ENCODE results near the gene NBPF12. TPM values are rescaled to one million over a fixed set of nuclear protein-coding genes. Genes with fewer than 3 reads are reported as not detected.
"Not testable (repeated sequence)": the region's sequence is repeated elsewhere in the genome, so short reads cannot be mapped to it uniquely, and the experiment has no call there.

Gene NBPF12, protein sequence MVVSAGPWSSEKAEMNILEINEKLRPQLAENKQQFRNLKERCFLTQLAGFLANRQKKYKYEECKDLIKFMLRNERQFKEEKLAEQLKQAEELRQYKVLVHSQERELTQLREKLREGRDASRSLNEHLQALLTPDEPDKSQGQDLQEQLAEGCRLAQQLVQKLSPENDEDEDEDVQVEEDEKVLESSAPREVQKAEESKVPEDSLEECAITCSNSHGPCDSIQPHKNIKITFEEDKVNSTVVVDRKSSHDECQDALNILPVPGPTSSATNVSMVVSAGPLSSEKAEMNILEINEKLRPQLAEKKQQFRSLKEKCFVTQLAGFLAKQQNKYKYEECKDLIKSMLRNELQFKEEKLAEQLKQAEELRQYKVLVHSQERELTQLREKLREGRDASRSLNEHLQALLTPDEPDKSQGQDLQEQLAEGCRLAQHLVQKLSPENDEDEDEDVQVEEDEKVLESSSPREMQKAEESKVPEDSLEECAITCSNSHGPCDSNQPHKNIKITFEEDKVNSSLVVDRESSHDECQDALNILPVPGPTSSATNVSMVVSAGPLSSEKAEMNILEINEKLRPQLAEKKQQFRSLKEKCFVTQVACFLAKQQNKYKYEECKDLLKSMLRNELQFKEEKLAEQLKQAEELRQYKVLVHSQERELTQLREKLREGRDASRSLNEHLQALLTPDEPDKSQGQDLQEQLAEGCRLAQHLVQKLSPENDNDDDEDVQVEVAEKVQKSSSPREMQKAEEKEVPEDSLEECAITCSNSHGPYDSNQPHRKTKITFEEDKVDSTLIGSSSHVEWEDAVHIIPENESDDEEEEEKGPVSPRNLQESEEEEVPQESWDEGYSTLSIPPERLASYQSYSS (N-terminal part only)
- 2.2 and 3.3 TPM in 2 replicates for total RNA-seq (2012; rRNA removed)

DNA sequence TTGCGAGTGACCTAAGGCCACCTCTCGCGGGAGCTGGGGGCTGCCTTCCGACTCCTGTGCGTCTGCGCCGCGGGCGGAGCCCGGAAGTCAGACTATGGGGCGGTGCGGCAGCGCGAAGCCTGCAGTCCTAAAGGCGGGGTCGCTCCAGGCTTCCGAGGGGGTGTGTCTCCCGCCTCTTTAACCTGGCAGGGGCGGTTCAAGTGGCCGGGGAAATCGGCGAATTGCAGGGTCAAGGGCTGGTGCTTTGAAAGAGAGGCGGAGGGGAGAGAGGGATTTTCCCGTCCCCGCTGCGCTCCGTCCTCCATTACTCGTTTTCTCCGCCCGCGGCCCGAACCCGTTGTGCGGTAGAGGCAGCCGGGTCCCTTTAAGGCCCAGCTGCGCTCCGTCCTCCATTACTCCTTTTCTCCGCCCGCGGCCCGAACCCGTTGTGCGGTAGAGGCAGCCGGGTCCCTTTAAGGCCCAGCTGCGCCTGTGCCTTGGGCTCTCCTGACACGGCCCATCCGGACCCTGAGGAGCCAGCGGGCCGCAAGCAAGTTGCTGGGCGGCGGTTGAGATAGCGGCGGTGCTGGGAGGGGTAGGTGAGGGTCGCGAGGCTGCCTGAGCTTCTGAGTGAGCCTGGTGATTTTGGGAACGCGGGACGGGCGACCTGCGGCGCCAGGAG lies at the start of gene NBPF12:
Gene NBPF12, plus strand, starts transcription at position 83 of the 661 bp plus-strand sequence. CDS start 21,820 bp downstream, outside the sequence.
- H3K9me3 ChIP-seq (replicated peaks; ENCODE audit: low read length): not testable (repeated sequence)

DNA sequence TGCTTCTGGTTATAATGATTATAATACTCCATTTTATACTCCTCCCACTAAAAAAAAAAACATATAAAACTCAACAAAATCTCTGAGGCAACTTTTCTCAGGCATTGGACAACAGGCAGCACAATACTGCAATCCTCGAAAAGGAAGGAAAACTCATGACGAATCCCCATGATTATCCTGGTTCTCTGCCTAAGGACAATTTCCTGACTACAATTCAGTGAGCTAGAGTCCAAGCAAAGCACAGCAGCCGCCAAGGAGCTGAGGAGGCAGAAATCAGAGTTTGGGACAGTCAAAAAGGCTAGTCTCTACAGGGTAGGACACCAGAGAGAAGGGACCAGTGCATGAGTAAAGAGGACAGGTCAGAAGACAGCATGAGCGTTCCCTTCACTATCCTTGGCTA lies 46.8 kb upstream of the NBPF12 start:
- not testable (repeated sequence) for H3K9ac ChIP-seq (ENCODE audit: low read depth, low read length); H3K4me1 ChIP-seq (ENCODE audit: control insufficient read depth, insufficient read depth, low read length); H3K4me2 ChIP-seq (ENCODE audit: low read length); H3K4me3 ChIP-seq (ENCODE audit: low read length); H3K36me3 ChIP-seq (ENCODE audit: insufficient read depth, low read length); H3K27me3 ChIP-seq (ENCODE audit: control insufficient read depth, insufficient read depth, low read length); H3K9me3 ChIP-seq (replicated peaks; ENCODE audit: low read length)

More for the DNA sequence above, at the start of gene NBPF12:
- not testable (repeated sequence) for H3K27me3 ChIP-seq (ENCODE audit: control insufficient read depth, insufficient read depth, low read length); H3K4me1 ChIP-seq (ENCODE audit: control insufficient read depth, insufficient read depth, low read length); H3K36me3 ChIP-seq (ENCODE audit: insufficient read depth, low read length)
- H3K4me2 ChIP-seq (ENCODE audit: low read length): peak within 1 kb of the TSS; percentile 86
- H3K4me3 ChIP-seq (ENCODE audit: low read length): peak within 1 kb of the TSS; percentile 81
- peak within 1 kb of the TSS; percentile 88 for H3K9ac ChIP-seq (ENCODE audit: low read depth, low read length)

DNA sequence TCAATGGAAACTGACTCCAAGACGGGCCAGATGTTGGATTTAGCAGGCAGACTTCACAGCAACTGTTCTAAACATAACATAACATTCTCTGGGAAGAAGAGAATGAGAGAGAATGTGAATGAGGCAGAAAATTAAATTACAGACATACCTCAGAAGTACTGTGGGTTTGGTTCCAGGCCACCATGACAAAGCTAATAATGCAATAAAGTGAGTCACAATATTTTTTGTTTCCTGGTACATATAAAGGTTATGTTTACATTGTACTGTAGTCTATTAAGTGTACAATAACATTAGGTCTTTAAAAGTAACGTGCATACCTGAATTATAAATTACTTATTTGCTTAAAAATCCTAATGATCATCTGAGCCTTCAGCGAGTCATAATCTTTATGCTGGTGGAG lies 45.8 kb upstream of the NBPF12 start:
- not testable (repeated sequence) for H3K4me2 ChIP-seq (ENCODE audit: low read length); H3K4me1 ChIP-seq (ENCODE audit: control insufficient read depth, insufficient read depth, low read length); H3K27me3 ChIP-seq (ENCODE audit: control insufficient read depth, insufficient read depth, low read length); H3K9ac ChIP-seq (ENCODE audit: low read depth, low read length); H3K36me3 ChIP-seq (ENCODE audit: insufficient read depth, low read length); H3K4me3 ChIP-seq (ENCODE audit: low read length); H3K9me3 ChIP-seq (replicated peaks; ENCODE audit: low read length)

DNA sequence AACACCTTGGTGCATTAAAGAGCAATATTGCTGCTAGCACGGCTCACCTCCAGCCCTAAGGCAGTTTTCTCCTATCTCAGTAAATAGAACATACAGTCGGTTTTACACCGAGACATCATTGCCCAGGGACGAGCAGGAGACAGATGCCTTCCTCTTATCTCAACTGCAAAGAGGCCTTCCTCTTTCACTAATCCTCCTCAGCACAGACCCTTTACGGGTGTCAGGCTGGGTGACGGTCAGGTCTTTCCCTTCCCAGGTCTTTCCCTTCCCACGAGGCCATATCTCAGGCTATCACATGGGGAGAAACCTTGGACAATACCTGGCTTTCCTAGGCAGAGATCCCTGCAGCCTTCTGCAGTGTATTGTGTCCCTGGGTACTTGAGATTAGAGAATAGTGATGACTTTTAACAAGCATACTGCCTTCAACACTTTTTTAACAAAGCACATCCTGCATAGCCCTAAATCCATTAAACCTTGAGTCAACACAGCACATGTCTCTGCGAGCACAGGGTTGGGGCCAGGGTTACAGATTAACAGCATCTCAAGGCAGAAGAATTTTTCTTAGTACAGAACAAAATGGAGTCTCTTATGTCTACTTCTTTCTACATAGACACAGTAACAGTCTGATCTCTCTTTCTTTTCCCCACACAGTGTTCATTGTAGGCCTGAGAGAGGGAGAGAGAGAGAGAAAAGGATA lies 30.4 kb upstream of the NBPF12 start:
- H3K9ac ChIP-seq (ENCODE audit: low read depth, low read length); H3K4me2 ChIP-seq (ENCODE audit: low read length); H3K9me3 ChIP-seq (replicated peaks; ENCODE audit: low read length); H3K4me1 ChIP-seq (ENCODE audit: control insufficient read depth, insufficient read depth, low read length); H3K36me3 ChIP-seq (ENCODE audit: insufficient read depth, low read length); H3K4me3 ChIP-seq (ENCODE audit: low read length); H3K27me3 ChIP-seq (ENCODE audit: control insufficient read depth, insufficient read depth, low read length): not testable (repeated sequence)

DNA sequence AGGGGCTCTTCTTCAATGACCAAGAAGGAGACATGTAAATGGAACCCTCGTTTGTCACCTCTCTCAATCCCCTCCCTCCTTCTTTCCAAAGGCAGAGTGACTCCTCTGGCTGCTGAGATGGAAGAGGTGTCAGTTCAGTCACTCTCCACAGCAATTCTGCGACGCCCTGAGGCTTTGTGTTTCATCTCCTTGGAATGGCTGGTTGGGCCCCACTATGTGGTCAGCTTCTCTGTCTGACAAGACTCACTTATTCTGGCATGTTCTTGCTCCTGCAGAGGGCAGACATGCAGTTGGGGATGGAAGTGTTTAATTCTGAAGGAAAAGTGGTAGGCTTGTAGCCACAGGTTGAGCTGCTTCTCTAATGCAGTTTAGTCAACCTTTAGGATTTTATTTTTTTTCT lies 25.1 kb upstream of the NBPF12 start:
- not testable (repeated sequence) for H3K9ac ChIP-seq (ENCODE audit: low read depth, low read length); H3K36me3 ChIP-seq (ENCODE audit: insufficient read depth, low read length); H3K4me3 ChIP-seq (ENCODE audit: low read length); H3K4me1 ChIP-seq (ENCODE audit: control insufficient read depth, insufficient read depth, low read length); H3K9me3 ChIP-seq (replicated peaks; ENCODE audit: low read length); H3K27me3 ChIP-seq (ENCODE audit: control insufficient read depth, insufficient read depth, low read length); H3K4me2 ChIP-seq (ENCODE audit: low read length)

DNA sequence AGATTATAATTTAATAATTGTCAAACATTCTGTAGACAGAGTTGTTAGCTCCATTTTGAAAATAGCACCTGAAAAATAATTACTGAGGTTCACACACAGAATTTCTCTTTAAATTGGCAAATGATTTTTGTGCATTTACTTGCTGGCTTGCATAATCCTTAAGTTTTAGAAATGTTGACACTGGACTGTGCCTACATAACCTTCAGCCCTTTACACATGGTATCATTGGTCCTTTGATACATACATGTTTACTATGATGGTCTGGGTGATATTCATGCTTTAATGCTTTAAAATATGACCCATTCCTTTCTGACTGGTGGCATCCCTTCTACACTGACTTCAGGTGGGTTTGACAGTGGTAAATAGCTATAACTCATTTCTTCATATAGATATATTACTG lies 17.3 kb upstream of the NBPF12 start:
- H3K4me1 ChIP-seq (ENCODE audit: control insufficient read depth, insufficient read depth, low read length); H3K27me3 ChIP-seq (ENCODE audit: control insufficient read depth, insufficient read depth, low read length); H3K4me2 ChIP-seq (ENCODE audit: low read length): not testable (repeated sequence)

DNA sequence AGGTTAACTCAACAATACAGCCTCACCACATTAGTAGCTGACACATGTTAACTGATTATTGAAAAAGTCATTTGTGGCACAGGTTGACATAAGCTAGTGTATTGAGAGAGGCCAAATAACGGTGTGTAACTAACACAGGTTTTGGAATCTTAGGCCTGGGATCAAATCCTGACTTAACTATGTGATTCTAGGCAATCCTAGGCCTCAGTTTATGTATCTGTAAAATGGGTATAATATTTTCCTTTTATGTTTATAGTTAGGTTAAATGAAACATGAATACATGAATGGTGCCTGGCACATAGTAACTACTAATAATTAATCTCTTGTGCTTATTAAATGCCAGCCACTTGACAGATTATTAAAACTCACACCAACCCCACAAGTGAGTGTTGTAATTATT lies 15.5 kb upstream of the NBPF12 start:
- not testable (repeated sequence) for H3K9ac ChIP-seq (ENCODE audit: low read depth, low read length); H3K4me3 ChIP-seq (ENCODE audit: low read length); H3K36me3 ChIP-seq (ENCODE audit: insufficient read depth, low read length); H3K4me2 ChIP-seq (ENCODE audit: low read length); H3K9me3 ChIP-seq (replicated peaks; ENCODE audit: low read length); H3K4me1 ChIP-seq (ENCODE audit: control insufficient read depth, insufficient read depth, low read length); H3K27me3 ChIP-seq (ENCODE audit: control insufficient read depth, insufficient read depth, low read length)

More for the DNA sequence above, 17.3 kb upstream of the NBPF12 start:
- not testable (repeated sequence) for H3K36me3 ChIP-seq (ENCODE audit: insufficient read depth, low read length); H3K9me3 ChIP-seq (replicated peaks; ENCODE audit: low read length); H3K4me3 ChIP-seq (ENCODE audit: low read length); H3K9ac ChIP-seq (ENCODE audit: low read depth, low read length)

DNA sequence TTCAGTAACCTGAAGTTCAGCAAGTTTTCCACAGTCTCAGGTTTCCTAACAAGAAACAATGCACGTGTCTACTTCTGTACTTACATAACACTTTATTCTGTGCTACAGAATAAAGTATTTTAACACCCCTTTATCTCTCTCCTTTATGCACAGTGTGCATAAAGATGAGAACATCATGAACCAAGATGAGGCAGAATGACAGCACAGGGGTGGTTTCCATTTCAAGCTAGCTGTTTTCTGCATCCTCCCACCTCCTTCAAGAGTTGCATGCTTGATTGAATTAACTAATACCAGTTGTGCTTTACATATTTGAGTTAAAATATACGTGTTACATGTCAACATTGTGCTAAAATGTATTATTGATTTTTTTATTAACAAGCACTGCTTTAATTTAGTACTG lies 14.0 kb upstream of the NBPF12 start:
- H3K9me3 ChIP-seq (replicated peaks; ENCODE audit: low read length); H3K4me1 ChIP-seq (ENCODE audit: control insufficient read depth, insufficient read depth, low read length); H3K4me2 ChIP-seq (ENCODE audit: low read length); H3K9ac ChIP-seq (ENCODE audit: low read depth, low read length); H3K4me3 ChIP-seq (ENCODE audit: low read length); H3K27me3 ChIP-seq (ENCODE audit: control insufficient read depth, insufficient read depth, low read length); H3K36me3 ChIP-seq (ENCODE audit: insufficient read depth, low read length): not testable (repeated sequence)

DNA sequence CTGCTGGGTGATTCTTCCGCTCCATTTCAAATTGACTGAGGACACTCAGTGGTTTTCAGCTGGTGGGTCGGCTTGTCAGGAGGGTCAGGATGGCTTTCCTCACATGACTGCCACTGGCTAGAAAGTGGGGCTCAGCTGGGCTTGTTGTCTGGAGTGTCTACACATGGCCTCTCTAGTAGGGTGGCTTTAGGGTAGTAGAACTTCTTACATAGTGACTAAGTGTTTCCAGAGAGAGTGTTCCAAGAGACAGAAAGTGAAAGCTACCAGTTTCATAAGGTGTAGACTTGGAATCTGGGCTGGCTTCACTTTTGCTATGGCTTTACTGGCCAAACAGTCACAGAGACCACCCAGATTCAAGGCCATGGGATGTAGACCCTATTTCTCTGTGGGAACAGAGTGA lies 11.7 kb upstream of the NBPF12 start:
- not testable (repeated sequence) for H3K9me3 ChIP-seq (replicated peaks; ENCODE audit: low read length); H3K36me3 ChIP-seq (ENCODE audit: insufficient read depth, low read length); H3K4me3 ChIP-seq (ENCODE audit: low read length); H3K9ac ChIP-seq (ENCODE audit: low read depth, low read length); H3K4me1 ChIP-seq (ENCODE audit: control insufficient read depth, insufficient read depth, low read length); H3K4me2 ChIP-seq (ENCODE audit: low read length); H3K27me3 ChIP-seq (ENCODE audit: control insufficient read depth, insufficient read depth, low read length)

DNA sequence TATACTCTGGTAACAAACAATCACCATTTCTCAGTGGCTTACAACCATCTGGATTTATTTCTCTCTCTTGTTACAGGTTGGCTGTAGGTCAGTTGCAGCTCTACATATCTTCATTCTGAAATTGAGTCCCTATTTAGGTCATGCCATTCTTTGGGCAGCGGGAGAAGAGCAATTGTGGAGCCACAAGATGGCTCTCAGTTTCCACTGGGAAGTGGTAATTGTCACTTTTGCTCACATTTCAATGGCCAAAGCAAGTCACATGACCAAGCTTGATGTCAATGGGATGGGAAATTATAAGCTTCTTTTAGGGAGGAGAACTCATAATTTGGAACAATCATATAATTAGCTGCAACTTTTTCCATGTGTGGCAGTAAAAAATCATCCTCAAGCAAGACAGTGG lies 7.9 kb upstream of the NBPF12 start:
- H3K9ac ChIP-seq (ENCODE audit: low read depth, low read length); H3K27me3 ChIP-seq (ENCODE audit: control insufficient read depth, insufficient read depth, low read length); H3K9me3 ChIP-seq (replicated peaks; ENCODE audit: low read length); H3K4me1 ChIP-seq (ENCODE audit: control insufficient read depth, insufficient read depth, low read length); H3K36me3 ChIP-seq (ENCODE audit: insufficient read depth, low read length); H3K4me3 ChIP-seq (ENCODE audit: low read length); H3K4me2 ChIP-seq (ENCODE audit: low read length): not testable (repeated sequence)

Measured in skeletal muscle satellite cell (primary cell).